Measurements from ENCODE around the gene BRPF3.

- TF ChIP-seq BACH1 (tag; IDR thresholded peaks at IDR 0.05) (no peak), CTCF (IDR thresholded peaks at IDR 0.05 in 2 of 3, conservative IDR thresholded peaks at IDR 0.05 in 1 of 3; ENCODE audit: insufficient read depth in 2 of 3, low read depth in 1 of 3, low read length in 3 of 3) (no peak), ZNF280B (CRISPR knock-in tag; IDR thresholded peaks at IDR 0.05) (no peak), RBM25 (IDR thresholded peaks at IDR 0.05; ENCODE audit: low read depth, low read length, severe bottlenecking) (no peak), BMI1 (IDR thresholded peaks at IDR 0.05; ENCODE audit: low read length) (no peak), EHMT2 (IDR thresholded peaks at IDR 0.05) (no peak), SETDB1 (IDR thresholded peaks at IDR 0.05; ENCODE audit: low read length) (no peak), E4F1 (CRISPR knock-in tag; IDR thresholded peaks at IDR 0.05; ENCODE audit: borderline replicate concordance) (no peak), SMC3 (conservative IDR thresholded peaks at IDR 0.05; ENCODE audit: insufficient read depth, low read depth, low read length) (no peak), RAD21 (CRISPR knock-in tag; conservative IDR thresholded peaks at IDR 0.05 in 1 of 2, IDR thresholded peaks at IDR 0.05 in 1 of 2) (no peak), CREM (IDR thresholded peaks at IDR 0.05; ENCODE audit: low read depth) (no peak), DNMT1 (IDR thresholded peaks at IDR 0.05) (no peak)
Measured at GRCh38 chr6:36249536-36249935, 53.0 kb downstream of the BRPF3 start.
